HepG2 (cell line): Measurements from ENCODE around the gene ATG4B. TPM values are rescaled to one million over a fixed set of nuclear protein-coding genes. Genes with fewer than 3 reads are reported as not detected.
A peak's percentile ranks its signal among the peaks of the same experiment; 100 is the strongest.

Experiments
- CSRNP1 ChIP-seq: sonication (generic); formaldehyde crosslinking; IDR thresholded peaks from 2 replicates; pipeline ENCODE4 v1.8.1; 2023; ENCODE audit warnings: mild to moderate bottlenecking, missing genetic modification reagents
- GLI4 ChIP-seq: sonication (generic); formaldehyde crosslinking; IDR thresholded peaks from 2 replicates; pipeline ENCODE4 v1.5.1; 2020; ENCODE audit warnings: missing genetic modification reagents, mild to moderate bottlenecking, moderate library complexity, borderline replicate concordance
- HIC2 ChIP-seq: sonication (generic); formaldehyde crosslinking; IDR thresholded peaks from 2 replicates; pipeline ENCODE4 v1.9.0; 2022; ENCODE audit warnings: low read depth, missing genetic modification reagents
- MAFK ChIP-seq, 2 experiments: IDR thresholded peaks in 1 of 2; conservative IDR thresholded peaks in 1 of 2; 2 replicates each; pipeline ENCODE4 v1.6.1; 2011; ENCODE audit warnings: improper control_type of control experiment in 2 of 2, low read length in 2 of 2
- PRDM4 ChIP-seq: sonication (generic); formaldehyde crosslinking; IDR thresholded peaks from 2 replicates; pipeline ENCODE4 v1.9.0; 2021; ENCODE audit warnings: missing genetic modification reagents, borderline replicate concordance
- RNF2 ChIP-seq: fragments of 450-650 bp; conservative IDR thresholded peaks from 2 replicates; pipeline ENCODE4 v1.6.1; 2016; ENCODE audit warnings: low read depth
- RXRB ChIP-seq: IDR thresholded peaks from 2 replicates; pipeline ENCODE4 v1.6.1; 2016; ENCODE audit warnings: borderline replicate concordance, missing genetic modification reagents, missing compliant biosample characterization
- SOX5 ChIP-seq: IDR thresholded peaks from 2 replicates; pipeline ENCODE4 v1.6.1; 2016; ENCODE audit warnings: borderline replicate concordance
- ZBTB4 ChIP-seq: sonication (generic); formaldehyde crosslinking; IDR thresholded peaks from 2 replicates; pipeline ENCODE4 v1.4.0; 2020; ENCODE audit warnings: missing genetic modification reagents, mild to moderate bottlenecking, borderline replicate concordance
- ZBTB43 ChIP-seq: sonication (generic); formaldehyde crosslinking; conservative IDR thresholded peaks from 2 replicates; pipeline ENCODE4 v1.4.0; 2020; ENCODE audit warnings: missing genetic modification reagents
- ZFP1 ChIP-seq: IDR thresholded peaks from 2 replicates; pipeline ENCODE4 v1.6.1; 2016
- ZNF674 ChIP-seq: sonication (generic); formaldehyde crosslinking; IDR thresholded peaks from 2 replicates; pipeline ENCODE4 v1.5.0; 2020; ENCODE audit warnings: low read depth, mild to moderate bottlenecking, missing genetic modification reagents
- ZNF704 ChIP-seq: sonication (generic); formaldehyde crosslinking; IDR thresholded peaks from 2 replicates; pipeline ENCODE4 v1.8.1; 2023; ENCODE audit warnings: mild to moderate bottlenecking, inconsistent platforms, moderate library complexity, missing genetic modification reagents, borderline replicate concordance
- ZNF709 ChIP-seq: sonication (generic); formaldehyde crosslinking; IDR thresholded peaks from 2 replicates; pipeline ENCODE4 v1.5.0; 2020; ENCODE audit warnings: mild to moderate bottlenecking, missing genetic modification reagents
- polyA plus RNA-seq, 8 experiments: library from polyadenylated mRNA; depleted of rRNA in 3 of 8; stranded (reverse) in 7 of 8; unstranded in 1 of 8; fragments of >200 nt; fragmentation: Illumina TruSeq in 4 of 8; extraction: Trizol in 4 of 8; gene quantifications; 2 replicates each; pipeline versions ENCODE4 v1.2.1 to v1.2.3, GENCODE V29; 2011 to 2016; ENCODE audit warnings: low read depth in 4 of 8, missing spikeins in 1 of 8, mixed read lengths in 1 of 8; ENCODE audit not compliant: insufficient read depth in 1 of 8
- total RNA-seq, 5 experiments: library from RNA; depleted of rRNA; stranded (reverse); fragments of >200 nt; fragmentation: Illumina TruSeq; extraction: Trizol; gene quantifications; 2 replicates each; pipeline ENCODE4 v1.2.3, GENCODE V29; 2016; ENCODE audit warnings: low read depth in 1 of 5

Gene ATG4B
- total and polyA plus RNA-seq, 2 of the 13 experiments (the other 11 are each of a cell fraction or from before 2014, with no cell fraction given): 95.5 to 239 TPM

- peak; percentile 74; the same call in 1 of the 2 replicates for TF ChIP-seq ZNF704 (CRISPR knock-in tag)
- TF ChIP-seq HIC2 (CRISPR knock-in tag): 0 out of 2 replicates have a peak, but pooled peaks have one; percentile 13
- TF ChIP-seq ZFP1 (CRISPR knock-in tag): 0 out of 2 replicates have a peak, but pooled peaks have one; percentile 14
- TF ChIP-seq ZNF674 (CRISPR knock-in tag): no peak
- peak; percentile 58; the same call in 1 of the 2 replicates for TF ChIP-seq ZBTB4
- TF ChIP-seq SOX5 (CRISPR knock-in tag): peak; percentile 59
- peak; percentile 95 for TF ChIP-seq ZNF709 (CRISPR knock-in tag)
- no peak; the same call in 1 of the 2 replicates for TF ChIP-seq ZBTB43
- peak; percentile 64 for TF ChIP-seq RXRB (CRISPR knock-in tag)
- TF ChIP-seq GLI4 (CRISPR knock-in tag): peak; percentile 93
- TF ChIP-seq RNF2: no peak
- no peak for TF ChIP-seq PRDM4 (CRISPR knock-in tag)
- peak; percentile 94 for TF ChIP-seq CSRNP1 (CRISPR knock-in tag)
- TF ChIP-seq MAFK (conservative IDR thresholded peaks at IDR 0.05 in 1 of 2, IDR thresholded peaks at IDR 0.05 in 1 of 2; ENCODE audit: low read length in 2 of 2): no peak
Measured at GRCh38 chr2:241645056-241645914, 7.8 kb downstream of the ATG4B start (continued).
